Fibroblast of lung (primary cell): Measurements from ENCODE around the gene SKIC3.

ENCODE experiments used
- CTCF ChIP-seq, 2 donors: IDR thresholded peaks in 1 of 2; conservative IDR thresholded peaks in 1 of 2; 1 replicate in 1 of 2; 2 replicates in 1 of 2; pipeline ENCODE4 v1.5.1; 2011 to 2012; ENCODE audit warnings: low read length in 2 of 2, control low read depth in 1 of 2, inconsistent platforms in 1 of 2, low read depth in 1 of 2, mild to moderate bottlenecking in 1 of 2
- EZH2 ChIP-seq: IDR thresholded peaks from 2 replicates; pipeline ENCODE4 v1.5.1; 2012; ENCODE audit warnings: low read length, control low read depth, mild to moderate bottlenecking; ENCODE audit errors: missing control alignments

- TF ChIP-seq CTCF (conservative IDR thresholded peaks at IDR 0.05 in 1 of 2, IDR thresholded peaks at IDR 0.05 in 1 of 2; ENCODE audit: low read depth in 1 of 2, low read length in 2 of 2) (no peak), EZH2 (no peak)
Observed at GRCh38 chr5:95531491-95531890, 23.3 kb downstream of the SKIC3 start.
